Neural cell (in vitro differentiated cells): ENCODE results near the gene C10orf95. TPM values are rescaled to one million over a fixed set of nuclear protein-coding genes. Genes with fewer than 3 reads are reported as not detected.

Experiments
- H2AFZ ChIP-seq: fragments of 200-600, 300-800 bp; sonication (generic), shearing (Covaris generic); 2 replicates; pipeline ENCODE4 v1.6.0; 2014; ENCODE audit warnings: low read depth, mild to moderate bottlenecking, antibody characterized with exemption, low read length, moderate library complexity
- H3F3A ChIP-seq: fragments of 200-600 bp; shearing (Covaris generic); 2 replicates; pipeline ENCODE4 v1.6.1; 2016; ENCODE audit warnings: mild to moderate bottlenecking, moderate library complexity, mixed read lengths, antibody characterized with exemption, low read length; ENCODE audit not compliant: insufficient read depth, poor library complexity, severe bottlenecking
- H3K27ac ChIP-seq: fragments of 200-600, 300-800 bp; sonication (generic), shearing (Covaris generic); 2 replicates; pipeline ENCODE4 v1.5.1; 2014; ENCODE audit warnings: mild to moderate bottlenecking, low read length, moderate library complexity
- H3K27me3 ChIP-seq: fragments of 300-800, 200-600 bp; sonication (generic), shearing (Covaris generic); 2 replicates; pipeline ENCODE4 v1.6.0; 2014; ENCODE audit warnings: mild to moderate bottlenecking, low read depth, low read length, moderate library complexity; ENCODE audit not compliant: insufficient read depth
- H3K36me3 ChIP-seq: fragments of 300-800, 200-600 bp; sonication (generic), shearing (Covaris generic); 2 replicates; pipeline ENCODE4 v1.5.1; 2014; ENCODE audit warnings: mild to moderate bottlenecking, antibody characterized with exemption, low read length, moderate library complexity; ENCODE audit not compliant: insufficient read depth
- H3K4me2 ChIP-seq: fragments of 300-800, 200-600 bp; sonication (generic), shearing (Covaris generic); 2 replicates; pipeline ENCODE4 v1.6.0; 2014; ENCODE audit warnings: mild to moderate bottlenecking, low read length
- H3K4me3 ChIP-seq: fragments of 300-800, 200-600 bp; sonication (generic), shearing (Covaris generic); 2 replicates; pipeline ENCODE4 v1.5.1; 2014; ENCODE audit warnings: mild to moderate bottlenecking, low read length, moderate library complexity
- H3K79me2 ChIP-seq: fragments of 200-600 bp; shearing (Covaris generic); replicated peaks from 2 replicates; pipeline ENCODE4 v1.6.0; 2014; ENCODE audit warnings: mild to moderate bottlenecking, low read length, moderate library complexity; ENCODE audit not compliant: insufficient read depth
- H3K9ac ChIP-seq: fragments of 300-800, 200-600 bp; sonication (generic), shearing (Covaris generic); 2 replicates; pipeline ENCODE4 v1.6.1; 2016; ENCODE audit warnings: mild to moderate bottlenecking, low read length, mixed read lengths
- H3K9me2 ChIP-seq: fragments of 200-600 bp; shearing (Covaris generic); 2 replicates; pipeline ENCODE4 v1.6.1; 2016; ENCODE audit warnings: mild to moderate bottlenecking, low read length, mixed read lengths; ENCODE audit not compliant: insufficient read depth
- H3K9me3 ChIP-seq: fragments of 200-600, 300-800 bp; sonication (generic), shearing (Covaris generic); 2 replicates; pipeline ENCODE4 v1.6.1; 2016; ENCODE audit warnings: mild to moderate bottlenecking, mixed run types, low read length, moderate library complexity, mixed read lengths
- H4K20me1 ChIP-seq: fragments of 200-600 bp; shearing (Covaris generic); 2 replicates; pipeline ENCODE4 v1.6.1; 2016; ENCODE audit warnings: mild to moderate bottlenecking, mixed run types; ENCODE audit not compliant: insufficient read depth
- EP300 ChIP-seq: fragments of 450-650 bp; conservative IDR thresholded peaks from 2 replicates; pipeline ENCODE4 v1.6.1; 2014; ENCODE audit warnings: antibody characterized with exemption, mild to moderate bottlenecking, moderate library complexity; ENCODE audit not compliant: poor library complexity, severe bottlenecking
- EZH2 ChIP-seq: fragments of 200-600, 300-800 bp; shearing (Covaris generic), sonication (generic); IDR thresholded peaks from 2 replicates; pipeline ENCODE4 v1.6.1; 2014; ENCODE audit warnings: antibody characterized with exemption, low read length, borderline replicate concordance, mild to moderate bottlenecking; ENCODE audit not compliant: insufficient read depth, poor library complexity, severe bottlenecking
- MXI1 ChIP-seq: fragments of 450-650 bp; conservative IDR thresholded peaks from 2 replicates; pipeline ENCODE4 v1.6.1; 2014; ENCODE audit warnings: antibody characterized with exemption, mild to moderate bottlenecking; ENCODE audit not compliant: poor library complexity, severe bottlenecking
- POLR2AphosphoS5 ChIP-seq: IDR thresholded peaks from 2 replicates; pipeline ENCODE4 v1.6.1; 2012
- RAD21 ChIP-seq: fragments of 450-650 bp; conservative IDR thresholded peaks from 2 replicates; pipeline ENCODE4 v1.6.1; 2014; ENCODE audit warnings: antibody characterized with exemption, mild to moderate bottlenecking, moderate library complexity
- SMC3 ChIP-seq: fragments of 450-650 bp; conservative IDR thresholded peaks from 2 replicates; pipeline ENCODE4 v1.6.1; 2014; ENCODE audit warnings: antibody characterized with exemption, mild to moderate bottlenecking, moderate library complexity; ENCODE audit not compliant: poor library complexity
- TAF1 ChIP-seq: IDR thresholded peaks from 2 replicates; pipeline ENCODE4 v1.6.1; 2012; ENCODE audit warnings: low read depth
- polyA plus RNA-seq: library from polyadenylated mRNA; depleted of rRNA; stranded (reverse); fragments of >200 nt; gene quantifications from 2 replicates; pipeline ENCODE4 v1.2.3, GENCODE V29; 2014
- TF ChIP-seq, protein P1 (sequence below): fragments of 450-650 bp; IDR thresholded peaks from 2 replicates; pipeline ENCODE4 v1.5.1; 2014; ENCODE audit warnings: antibody characterized with exemption, mild to moderate bottlenecking, moderate library complexity; ENCODE audit not compliant: poor library complexity, severe bottlenecking
- TF ChIP-seq, protein P2 (sequence below): IDR thresholded peaks from 2 replicates; pipeline ENCODE4 v1.6.1; 2012; ENCODE audit warnings: borderline replicate concordance

The C10orf95 gene
- polyA plus RNA-seq, 1 donor from 2014 or later, result not detected

DNA sequence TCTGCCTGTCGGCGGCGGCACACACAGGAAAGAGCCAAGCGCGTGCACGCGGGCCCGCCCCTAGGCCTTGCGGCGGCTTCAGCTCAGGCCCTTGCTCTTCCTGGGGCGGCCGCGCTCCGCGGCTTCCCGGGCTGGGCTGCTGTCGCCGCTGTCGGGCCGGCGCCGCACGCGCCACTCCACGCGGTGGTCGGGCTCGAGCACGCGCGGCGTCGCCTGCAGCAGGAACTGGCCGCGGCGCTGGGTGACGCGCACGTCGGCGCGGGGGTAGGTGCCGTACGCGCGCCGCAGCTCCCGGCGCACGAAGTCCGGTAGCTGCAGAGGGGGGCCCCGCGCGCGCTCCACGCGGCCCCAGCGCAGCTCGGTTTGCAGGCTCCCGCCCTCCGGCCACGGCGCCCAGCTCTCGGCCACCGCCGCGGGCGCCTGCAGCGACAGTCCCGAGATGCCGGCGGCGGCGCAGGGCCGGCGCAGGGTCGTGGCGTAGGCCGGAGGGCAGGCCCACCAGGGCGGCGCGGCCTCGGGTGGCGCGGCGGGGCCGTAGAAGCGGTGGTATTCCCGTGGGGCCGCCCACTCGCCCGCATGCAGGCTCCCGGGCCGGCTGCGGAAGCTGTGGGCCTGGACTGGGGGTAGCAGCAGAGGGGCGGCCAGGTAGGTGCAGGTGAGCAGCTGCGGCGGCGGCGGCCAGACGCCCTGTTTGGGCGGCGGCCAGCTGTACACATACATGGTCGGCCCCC lies 804 bp downstream of the C10orf95 start:
- Histone ChIP-seq H3K79me2 (no peaks in the 10 kb centered on the region), H3K27me3 (no peaks in the 10 kb centered on the region), H3K27ac (peak overlapping the region; percentile 72), H3K9ac (peak overlapping the region; percentile 79), H3K4me3 (peak overlapping the region; percentile 79), H3K9me3 (no peaks in the 10 kb centered on the region), H3F3A (no peaks in the 10 kb centered on the region), H3K4me2 (peak overlapping the region; percentile 52), H3K9me2 (no peaks in the 10 kb centered on the region), H3K36me3 (no peaks in the 10 kb centered on the region), H2AFZ (peak overlapping the region; percentile 52), H4K20me1 (no peaks in the 10 kb centered on the region)
- TF ChIP-seq EP300, result peak; percentile 38
- TF ChIP-seq POLR2AphosphoS5, result peak; percentile 78
- TF ChIP-seq EZH2, result no peak
- TF ChIP-seq, protein P1, sequence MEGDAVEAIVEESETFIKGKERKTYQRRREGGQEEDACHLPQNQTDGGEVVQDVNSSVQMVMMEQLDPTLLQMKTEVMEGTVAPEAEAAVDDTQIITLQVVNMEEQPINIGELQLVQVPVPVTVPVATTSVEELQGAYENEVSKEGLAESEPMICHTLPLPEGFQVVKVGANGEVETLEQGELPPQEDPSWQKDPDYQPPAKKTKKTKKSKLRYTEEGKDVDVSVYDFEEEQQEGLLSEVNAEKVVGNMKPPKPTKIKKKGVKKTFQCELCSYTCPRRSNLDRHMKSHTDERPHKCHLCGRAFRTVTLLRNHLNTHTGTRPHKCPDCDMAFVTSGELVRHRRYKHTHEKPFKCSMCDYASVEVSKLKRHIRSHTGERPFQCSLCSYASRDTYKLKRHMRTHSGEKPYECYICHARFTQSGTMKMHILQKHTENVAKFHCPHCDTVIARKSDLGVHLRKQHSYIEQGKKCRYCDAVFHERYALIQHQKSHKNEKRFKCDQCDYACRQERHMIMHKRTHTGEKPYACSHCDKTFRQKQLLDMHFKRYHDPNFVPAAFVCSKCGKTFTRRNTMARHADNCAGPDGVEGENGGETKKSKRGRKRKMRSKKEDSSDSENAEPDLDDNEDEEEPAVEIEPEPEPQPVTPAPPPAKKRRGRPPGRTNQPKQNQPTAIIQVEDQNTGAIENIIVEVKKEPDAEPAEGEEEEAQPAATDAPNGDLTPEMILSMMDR, result peak; percentile 41
- TF ChIP-seq, protein P2, sequence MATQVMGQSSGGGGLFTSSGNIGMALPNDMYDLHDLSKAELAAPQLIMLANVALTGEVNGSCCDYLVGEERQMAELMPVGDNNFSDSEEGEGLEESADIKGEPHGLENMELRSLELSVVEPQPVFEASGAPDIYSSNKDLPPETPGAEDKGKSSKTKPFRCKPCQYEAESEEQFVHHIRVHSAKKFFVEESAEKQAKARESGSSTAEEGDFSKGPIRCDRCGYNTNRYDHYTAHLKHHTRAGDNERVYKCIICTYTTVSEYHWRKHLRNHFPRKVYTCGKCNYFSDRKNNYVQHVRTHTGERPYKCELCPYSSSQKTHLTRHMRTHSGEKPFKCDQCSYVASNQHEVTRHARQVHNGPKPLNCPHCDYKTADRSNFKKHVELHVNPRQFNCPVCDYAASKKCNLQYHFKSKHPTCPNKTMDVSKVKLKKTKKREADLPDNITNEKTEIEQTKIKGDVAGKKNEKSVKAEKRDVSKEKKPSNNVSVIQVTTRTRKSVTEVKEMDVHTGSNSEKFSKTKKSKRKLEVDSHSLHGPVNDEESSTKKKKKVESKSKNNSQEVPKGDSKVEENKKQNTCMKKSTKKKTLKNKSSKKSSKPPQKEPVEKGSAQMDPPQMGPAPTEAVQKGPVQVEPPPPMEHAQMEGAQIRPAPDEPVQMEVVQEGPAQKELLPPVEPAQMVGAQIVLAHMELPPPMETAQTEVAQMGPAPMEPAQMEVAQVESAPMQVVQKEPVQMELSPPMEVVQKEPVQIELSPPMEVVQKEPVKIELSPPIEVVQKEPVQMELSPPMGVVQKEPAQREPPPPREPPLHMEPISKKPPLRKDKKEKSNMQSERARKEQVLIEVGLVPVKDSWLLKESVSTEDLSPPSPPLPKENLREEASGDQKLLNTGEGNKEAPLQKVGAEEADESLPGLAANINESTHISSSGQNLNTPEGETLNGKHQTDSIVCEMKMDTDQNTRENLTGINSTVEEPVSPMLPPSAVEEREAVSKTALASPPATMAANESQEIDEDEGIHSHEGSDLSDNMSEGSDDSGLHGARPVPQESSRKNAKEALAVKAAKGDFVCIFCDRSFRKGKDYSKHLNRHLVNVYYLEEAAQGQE, result no peak
- TF ChIP-seq MXI1, result peak; percentile 94
- TF ChIP-seq RAD21, result peak; percentile 28
- TF ChIP-seq SMC3, result peak; percentile 30
- TF ChIP-seq TAF1, result no peak

DNA sequence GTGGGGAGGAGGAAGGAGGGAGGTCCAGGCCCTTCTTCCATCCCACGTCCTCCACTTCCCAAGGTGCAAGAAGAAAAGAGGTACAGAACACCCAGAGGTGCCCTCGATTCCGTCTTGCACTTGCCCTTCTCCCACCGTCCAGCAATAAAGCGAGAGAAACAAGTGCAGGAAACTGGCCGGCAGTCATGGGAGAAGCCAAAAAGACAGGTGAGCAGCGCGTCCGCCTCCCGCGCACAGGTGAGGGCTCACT lies 1.3 kb downstream of the C10orf95 start:
- H3F3A ChIP-seq, result no peaks in the 10 kb centered on the region
- peak overlapping the region; percentile 79 for H3K9ac ChIP-seq
- H4K20me1 ChIP-seq, result no peaks in the 10 kb centered on the region
- H3K9me2 ChIP-seq, result no peaks in the 10 kb centered on the region
- TF ChIP-seq TAF1, result peak; percentile 45
- TF ChIP-seq EZH2, result no peak
- H3K27ac ChIP-seq, result peak overlapping the region; percentile 72
- peak overlapping the region; percentile 75 for H3K4me3 ChIP-seq
- H3K4me2 ChIP-seq, result peak overlapping the region; percentile 52
- no peaks in the 10 kb centered on the region for H3K36me3 ChIP-seq
- H3K79me2 ChIP-seq, result no peaks in the 10 kb centered on the region
- no peaks in the 10 kb centered on the region for H3K27me3 ChIP-seq
- H3K9me3 ChIP-seq, result no peaks in the 10 kb centered on the region
- peak overlapping the region; percentile 52 for H2AFZ ChIP-seq
